Muscle of leg (tissue), 16 donors: ENCODE results near the gene SUCNR1. TPM values are rescaled to one million over a fixed set of nuclear protein-coding genes. Genes with fewer than 3 reads are reported as not detected.
A peak's percentile ranks its signal among the peaks of the same experiment; 100 is the strongest.
"Not testable (repeated sequence)": the region's sequence is repeated elsewhere in the genome, so short reads cannot be mapped to it uniquely, and the experiment has no call there.

ENCODE experiments used
- DNase-seq: peaks from one replicate; pipeline ENCODE4 v3.0.0; 2013
- H3K27ac ChIP-seq: one replicate; pipeline ENCODE4 v1.5.1; 2013; ENCODE audit warnings: mild to moderate bottlenecking, low read length, control low read depth
- H3K27me3 ChIP-seq: one replicate; pipeline ENCODE4 v1.6.1; 2013; ENCODE audit warnings: low read length; ENCODE audit not compliant: control insufficient read depth, insufficient read depth
- H3K36me3 ChIP-seq: one replicate; pipeline ENCODE4 v1.6.1; 2013; ENCODE audit warnings: low read length; ENCODE audit not compliant: control insufficient read depth, insufficient read depth
- H3K4me1 ChIP-seq: one replicate; pipeline ENCODE4 v1.6.1; 2013; ENCODE audit warnings: low read length; ENCODE audit not compliant: control insufficient read depth, insufficient read depth
- H3K4me3 ChIP-seq: one replicate; pipeline ENCODE4 v1.5.1; 2013; ENCODE audit warnings: low read length, control low read depth
- H3K9me3 ChIP-seq: replicated peaks from 2 replicates; pipeline ENCODE4 v1.6.1; 2013; ENCODE audit warnings: low read depth, low read length; ENCODE audit not compliant: control insufficient read depth
- WGBS: methylation state at CpG from one replicate; pipeline ENCODE4 v1.1.5; 2013; ENCODE audit warnings: missing lambda C conversion rate; ENCODE audit not compliant: insufficient coverage; 5-methylcytosine and 5-hydroxymethylcytosine counted together
- long read RNA-seq, 11 donors: transcript quantifications; one replicate each; lab custom pipeline, GENCODE V29; 2026
- polyA plus RNA-seq, 8 donors: library from polyadenylated mRNA; unstranded; fragments of 120-200 nt; gene quantifications; one replicate each; pipeline versions ENCODE4 v1.2.1 to v1.2.3, GENCODE V29; 2013; ENCODE audit warnings: inconsistent platforms in 1 of 8, low replicate concordance in 1 of 8; ENCODE audit not compliant: insufficient read length in 8 of 8, insufficient read depth in 1 of 8
- total RNA-seq: library from RNA; stranded (reverse); fragments of 120-200 nt; gene quantifications from one replicate; pipeline ENCODE4 v1.2.4, GENCODE V29; 2013

SUCNR1 gene
- total RNA-seq (0.04 TPM), polyA plus RNA-seq (under 1 TPM in 6 of 8 donors, not detected in 2; 0.05 to 0.20 (median 0.10) TPM)
- long read RNA-seq, donor 1, result 0 reads
- long read RNA-seq, donor 2, result 0 reads
- long read RNA-seq, donor 3, result 0 reads
- long read RNA-seq, donor 4, result 0 reads
- long read RNA-seq, donor 5, result 0 reads
- long read RNA-seq, donor 6, full-length matches to known transcripts, result 1 of 1 reads
- long read RNA-seq, donor 6, partial matches to known transcripts, result 0 of 1 reads
- long read RNA-seq, donor 6, other reads (novel, unspliced or antisense), result 0 of 1 reads
- long read RNA-seq, donor 7, result 0 reads
- long read RNA-seq, donor 8, result 0 reads
- long read RNA-seq, donor 9, result 0 reads
- long read RNA-seq, donor 10, result 0 reads
- long read RNA-seq, donor 11, result 0 reads

- H3K4me1 ChIP-seq, result no peaks in the 10 kb centered on the region
- H3K36me3 ChIP-seq, result no peaks in the 10 kb centered on the region
- no peak within 1 kb of the TSS for H3K4me3 ChIP-seq
- no peaks in the 10 kb centered on the region for H3K9me3 ChIP-seq
- no peak within 1 kb of the TSS for H3K27ac ChIP-seq
- peak; percentile 48 for DNase-seq
- no peaks in the 10 kb centered on the region for H3K27me3 ChIP-seq
These were observed at the start of gene SUCNR1 for GRCh38 chr3:151873398-151873797. Gene SUCNR1, plus strand, starts transcription at chr3:151873643. Its CDS starts 6,250 bp downstream, at chr3:151879893.

- WGBS, result no CpG with 5 or more reads among the region's 3 CpGs
- DNase-seq, result no peak
- H3K36me3 ChIP-seq, result no peaks in the 10 kb centered on the region
- H3K27ac ChIP-seq, result no peak overlapping the region
- no peaks in the 10 kb centered on the region for H3K27me3 ChIP-seq
- no peak overlapping the region for H3K4me3 ChIP-seq
- no peaks in the 10 kb centered on the region for H3K4me1 ChIP-seq
- no peaks in the 10 kb centered on the region for H3K9me3 ChIP-seq
These were observed 45.6 kb upstream of the SUCNR1 start for GRCh38 chr3:151827816-151828215.

- H3K4me1 ChIP-seq, result peaks cover 3% of the 10 kb centered on the region
- no peaks in the 10 kb centered on the region for H3K36me3 ChIP-seq
- DNase-seq, result peak; percentile 53
- no peak overlapping the region for H3K4me3 ChIP-seq
- no peak overlapping the region for H3K27ac ChIP-seq
- H3K27me3 ChIP-seq, result no peaks in the 10 kb centered on the region
- WGBS, result 42% methylated on average over 2 of the region's 5 CpGs
- no peaks in the 10 kb centered on the region for H3K9me3 ChIP-seq
These were observed 37.5 kb upstream of the SUCNR1 start for GRCh38 chr3:151835751-151836525.

GRCh38 chr3:151837057-151837456 lies 36.4 kb upstream of the SUCNR1 start:
- H3K27me3 ChIP-seq, result no peaks in the 10 kb centered on the region
- DNase-seq, result peak; percentile 20

GRCh38 chr3:151838574-151839312 lies 34.7 kb upstream of the SUCNR1 start:
- Histone ChIP-seq H3K4me3 (no peak overlapping the region), H3K27ac (no peak overlapping the region), H3K9me3 (no peaks in the 10 kb centered on the region), H3K27me3 (no peaks in the 10 kb centered on the region), H3K4me1 (peaks cover 3% of the 10 kb centered on the region), H3K36me3 (no peaks in the 10 kb centered on the region)
- 72% methylated on average over 7 of the region's 19 CpGs for WGBS
- peak; percentile 94 for DNase-seq

More at GRCh38 chr3:151837057-151837456, 36.4 kb upstream of the SUCNR1 start:
- H3K4me1 ChIP-seq, result peaks cover 3% of the 10 kb centered on the region
- no peak overlapping the region for H3K27ac ChIP-seq
- no peak overlapping the region for H3K4me3 ChIP-seq
- no peaks in the 10 kb centered on the region for H3K36me3 ChIP-seq
- no peaks in the 10 kb centered on the region for H3K9me3 ChIP-seq
- 70% methylated on average over 3 of the region's 4 CpGs for WGBS

GRCh38 chr3:151839313-151839631 lies 34.2 kb upstream of the SUCNR1 start:
- Histone ChIP-seq H3K4me1 (peaks cover 3% of the 10 kb centered on the region), H3K9me3 (no peaks in the 10 kb centered on the region), H3K27ac (no peak overlapping the region), H3K36me3 (no peaks in the 10 kb centered on the region), H3K4me3 (no peak overlapping the region), H3K27me3 (no peaks in the 10 kb centered on the region)
- 89% methylated on average over 1 of the region's 1 CpG for WGBS
- DNase-seq, result no peak

GRCh38 chr3:151841801-151842200 lies 31.6 kb upstream of the SUCNR1 start:
- no peaks in the 10 kb centered on the region for H3K4me1 ChIP-seq
- H3K27me3 ChIP-seq, result no peaks in the 10 kb centered on the region
- no CpG with 5 or more reads among the region's 6 CpGs for WGBS
- H3K9me3 ChIP-seq, result no peaks in the 10 kb centered on the region
- no peak overlapping the region for H3K27ac ChIP-seq
- no peaks in the 10 kb centered on the region for H3K36me3 ChIP-seq
- DNase-seq, result no peak
- H3K4me3 ChIP-seq, result no peak overlapping the region

GRCh38 chr3:151843275-151843674 lies 30.2 kb upstream of the SUCNR1 start:
- Histone ChIP-seq H3K36me3 (no peaks in the 10 kb centered on the region), H3K9me3 (no peaks in the 10 kb centered on the region), H3K27ac (no peak overlapping the region), H3K27me3 (no peaks in the 10 kb centered on the region), H3K4me1 (no peaks in the 10 kb centered on the region), H3K4me3 (no peak overlapping the region)
- DNase-seq, result no peak
- no CpG with 5 or more reads among the region's 1 CpG for whole genome bisulfite sequencing

- Histone ChIP-seq H3K36me3 (no peaks in the 10 kb centered on the region), H3K27me3 (no peaks in the 10 kb centered on the region), H3K27ac (no peak overlapping the region), H3K4me1 (no peaks in the 10 kb centered on the region), H3K9me3 (no peaks in the 10 kb centered on the region), H3K4me3 (no peak overlapping the region)
- 86% methylated on average over 1 of the region's 3 CpGs for WGBS
- DNase-seq, result no peak
These were observed 28.0 kb upstream of the SUCNR1 start for GRCh38 chr3:151845306-151845905.

- H3K36me3 ChIP-seq, H3K4me3 ChIP-seq, H3K27me3 ChIP-seq, H3K27ac ChIP-seq, DNase-seq, H3K9me3 ChIP-seq, H3K4me1 ChIP-seq: not testable (repeated sequence)
- no CpG with 5 or more reads among the region's 2 CpGs for WGBS
These were observed 23.4 kb upstream of the SUCNR1 start for GRCh38 chr3:151850065-151850464.
